VCaP (cell line): ENCODE measurements around the gene JARID2.
"Not testable (repeated sequence)": the region's sequence is repeated elsewhere in the genome, so short reads cannot be mapped to it uniquely, and the experiment has no call there.

Source experiments
- H3K27ac ChIP-seq: fragments of 450-650 bp; 2 replicates; pipeline ENCODE4 v1.5.1; 2017
- TF ChIP-seq, protein P1 (sequence below): fragments of 450-650 bp; conservative IDR thresholded peaks from 2 replicates; pipeline ENCODE4 v1.5.1; 2017; ENCODE audit warnings: mild to moderate bottlenecking, moderate library complexity

The JARID2 gene

DNA sequence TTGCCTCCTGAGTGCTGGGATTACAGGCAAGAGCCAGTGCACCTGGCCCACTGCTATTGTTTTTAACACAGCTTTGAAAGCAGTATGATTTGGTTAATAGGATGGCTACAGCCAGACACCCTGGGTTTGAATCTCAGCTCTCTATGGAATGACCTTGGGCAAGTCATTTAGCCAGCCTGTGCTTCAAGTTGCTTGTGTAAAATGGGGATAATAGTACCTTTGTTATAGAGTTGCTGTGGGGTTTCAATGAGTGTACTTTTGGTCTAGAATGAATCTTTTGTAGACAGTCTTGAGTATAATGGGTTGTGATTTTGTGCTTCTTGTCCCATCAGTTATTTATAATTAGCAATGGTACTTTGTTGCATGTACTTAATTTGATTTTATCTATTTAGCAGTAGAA, 70.9 kb downstream of the JARID2 start:
- H3K27ac ChIP-seq, result no peak overlapping the region
- TF ChIP-seq, protein P1, sequence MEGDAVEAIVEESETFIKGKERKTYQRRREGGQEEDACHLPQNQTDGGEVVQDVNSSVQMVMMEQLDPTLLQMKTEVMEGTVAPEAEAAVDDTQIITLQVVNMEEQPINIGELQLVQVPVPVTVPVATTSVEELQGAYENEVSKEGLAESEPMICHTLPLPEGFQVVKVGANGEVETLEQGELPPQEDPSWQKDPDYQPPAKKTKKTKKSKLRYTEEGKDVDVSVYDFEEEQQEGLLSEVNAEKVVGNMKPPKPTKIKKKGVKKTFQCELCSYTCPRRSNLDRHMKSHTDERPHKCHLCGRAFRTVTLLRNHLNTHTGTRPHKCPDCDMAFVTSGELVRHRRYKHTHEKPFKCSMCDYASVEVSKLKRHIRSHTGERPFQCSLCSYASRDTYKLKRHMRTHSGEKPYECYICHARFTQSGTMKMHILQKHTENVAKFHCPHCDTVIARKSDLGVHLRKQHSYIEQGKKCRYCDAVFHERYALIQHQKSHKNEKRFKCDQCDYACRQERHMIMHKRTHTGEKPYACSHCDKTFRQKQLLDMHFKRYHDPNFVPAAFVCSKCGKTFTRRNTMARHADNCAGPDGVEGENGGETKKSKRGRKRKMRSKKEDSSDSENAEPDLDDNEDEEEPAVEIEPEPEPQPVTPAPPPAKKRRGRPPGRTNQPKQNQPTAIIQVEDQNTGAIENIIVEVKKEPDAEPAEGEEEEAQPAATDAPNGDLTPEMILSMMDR, result no peak

DNA sequence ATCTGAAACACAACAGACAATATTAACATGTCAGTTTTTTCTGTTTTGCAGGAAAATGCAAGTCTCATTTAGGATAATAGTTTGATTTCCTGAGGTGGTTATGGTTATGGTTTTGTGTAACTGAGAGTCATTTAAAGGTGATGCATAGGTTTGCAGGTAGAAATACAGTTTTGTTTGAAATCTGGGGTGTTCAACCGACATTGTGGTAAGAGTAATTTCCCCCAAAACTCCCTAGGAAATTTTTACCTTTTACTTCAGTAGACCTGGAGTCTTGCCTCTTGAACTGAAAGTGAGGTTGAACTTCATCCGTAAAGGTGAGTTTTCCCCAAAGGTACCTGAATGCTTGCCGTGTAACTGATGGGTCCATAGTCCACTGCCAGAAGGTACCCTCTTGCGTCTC, 71.4 kb downstream of the JARID2 start:
- H3K27ac ChIP-seq, result no peak overlapping the region
- TF ChIP-seq, protein P1, result no peak

DNA sequence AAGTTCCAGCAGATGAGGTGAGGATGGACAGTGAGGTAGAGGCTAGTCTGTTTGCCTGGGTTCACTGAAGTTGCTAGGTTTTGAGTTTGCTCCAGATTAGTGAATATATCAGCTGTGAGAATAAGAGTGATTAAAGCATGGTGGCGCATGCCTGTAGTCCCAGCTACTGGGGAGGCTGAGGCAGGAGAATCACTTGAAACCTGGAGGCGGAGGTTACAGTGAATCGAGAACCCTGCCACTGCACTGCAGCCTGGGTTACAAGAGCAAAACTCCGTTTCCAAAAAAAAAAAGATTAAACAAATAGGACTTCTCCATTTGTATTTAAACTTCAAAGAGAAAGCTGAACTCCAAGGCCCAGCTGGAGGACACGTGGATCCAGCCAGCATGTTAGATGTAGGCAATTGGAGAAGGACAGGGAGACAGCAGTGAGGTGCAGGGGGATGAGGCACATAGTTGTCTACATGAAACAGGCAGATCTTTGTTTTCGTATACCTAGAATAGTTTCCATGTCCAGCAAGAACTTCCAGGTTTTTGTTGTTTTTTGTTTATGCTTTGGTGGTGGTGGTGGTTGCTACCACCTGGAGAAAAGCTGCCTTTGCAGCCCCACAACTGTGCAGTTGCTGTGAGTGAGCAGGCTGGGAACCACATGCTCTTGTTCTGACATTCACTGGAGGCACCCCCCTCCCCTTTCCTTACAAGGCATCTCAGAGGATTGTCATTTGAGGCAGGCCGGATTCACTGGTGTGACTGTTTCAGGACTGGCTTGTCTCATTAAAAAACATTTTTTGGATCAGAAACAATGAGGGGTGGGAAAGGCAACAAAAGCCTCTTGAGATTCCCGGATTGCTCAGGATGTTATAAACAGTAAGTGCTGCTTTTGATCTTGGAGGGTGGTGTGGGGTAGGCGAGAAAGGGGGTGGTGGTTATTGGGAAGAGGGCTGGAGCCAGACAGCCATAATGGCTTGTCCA, 72.3 kb downstream of the JARID2 start:
- no peak overlapping the region for H3K27ac ChIP-seq
- TF ChIP-seq, protein P1, result no peak

DNA sequence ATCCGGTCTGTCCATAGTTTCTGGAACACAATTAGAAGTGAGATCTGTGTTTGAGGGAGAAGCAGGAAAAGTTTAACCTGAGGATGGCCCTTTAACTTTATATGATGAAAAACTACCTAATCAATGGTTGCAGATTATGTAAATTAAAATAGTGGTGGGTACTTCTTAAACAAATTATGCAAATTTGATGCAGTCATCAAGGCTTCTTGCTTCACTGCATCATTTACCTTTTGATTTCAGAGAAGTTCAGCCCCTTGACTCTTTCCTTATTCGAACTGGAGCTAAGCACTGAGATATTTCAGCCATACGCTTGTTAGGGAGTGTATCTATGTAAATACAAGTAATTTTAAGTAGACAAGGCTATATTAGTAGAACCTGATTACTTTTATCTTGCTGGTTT, 73.8 kb downstream of the JARID2 start:
- TF ChIP-seq, protein P1, result no peak
- no peak overlapping the region for H3K27ac ChIP-seq

DNA sequence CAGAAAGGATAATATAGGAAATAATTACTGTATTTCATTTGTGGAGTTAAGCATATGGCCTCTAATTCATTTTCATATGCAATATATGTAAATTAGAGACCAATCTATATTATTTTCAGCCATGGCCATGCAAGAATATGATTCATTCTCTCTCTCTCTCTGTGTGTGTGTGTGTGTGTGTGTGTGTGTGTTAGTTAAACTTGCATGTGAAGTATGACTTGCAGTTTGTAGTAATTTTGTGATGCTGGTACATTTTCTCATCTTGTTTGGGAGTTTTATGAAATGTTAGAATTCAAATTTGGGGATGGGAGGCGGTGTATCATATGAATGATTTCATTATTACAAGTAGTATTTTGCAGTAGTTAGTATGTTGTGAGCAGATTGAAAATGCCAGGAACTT, 74.8 kb downstream of the JARID2 start:
- no peak overlapping the region for H3K27ac ChIP-seq
- TF ChIP-seq, protein P1, result no peak

DNA sequence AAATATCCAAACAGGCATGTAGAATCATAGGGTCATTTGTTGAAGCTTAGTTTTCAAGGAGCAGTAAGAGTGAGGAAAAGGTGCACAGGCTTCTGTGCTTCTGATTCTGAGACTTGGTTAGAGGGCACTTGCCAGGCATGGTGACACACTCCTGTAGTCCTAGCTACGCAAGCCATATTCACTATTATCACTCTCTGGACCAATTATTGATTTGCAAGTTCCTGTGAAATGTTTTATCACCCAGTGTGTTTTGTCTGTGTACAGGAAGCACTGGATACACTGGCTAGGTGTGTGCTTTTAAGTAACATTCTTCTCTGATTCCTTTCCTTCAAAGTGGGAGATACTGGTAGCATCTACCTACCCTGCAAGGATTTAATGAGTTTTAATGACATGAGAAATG, 76.3 kb downstream of the JARID2 start:
- TF ChIP-seq, protein P1, result no peak

DNA sequence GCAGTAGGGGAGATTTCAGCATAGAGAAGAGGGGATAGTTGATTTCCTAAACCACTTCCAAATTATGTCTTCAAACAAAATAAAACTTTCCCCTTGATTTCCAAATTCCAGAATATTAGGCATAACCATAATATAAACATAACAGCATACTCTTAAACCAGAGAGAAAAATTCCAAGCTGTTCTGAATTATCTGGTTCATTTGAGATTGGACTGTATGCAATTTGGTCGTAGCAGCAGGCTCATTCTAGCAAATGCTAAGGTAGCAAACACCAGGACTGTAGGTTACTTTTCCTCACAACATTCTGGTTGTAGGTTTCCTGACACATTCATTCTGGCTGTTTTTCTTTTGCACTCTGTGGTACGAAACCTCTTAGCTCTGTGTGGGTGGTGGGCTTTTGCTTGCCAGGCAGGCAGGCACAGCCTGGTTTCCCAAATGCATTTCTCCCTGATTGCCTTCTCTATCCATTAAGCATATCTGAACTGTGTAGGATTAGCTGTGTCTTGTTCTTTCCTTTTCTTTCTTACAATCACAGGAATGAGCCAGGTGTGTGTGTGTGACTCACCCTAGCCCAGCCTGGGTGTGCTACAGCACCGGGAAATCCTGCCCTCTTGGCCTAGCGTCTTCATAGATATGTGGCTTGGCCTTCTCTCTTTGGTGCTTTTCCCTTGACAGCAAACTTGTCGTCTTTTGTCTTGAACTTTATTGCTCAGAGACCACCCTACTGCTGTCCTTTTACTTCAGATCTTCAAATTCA, 77.1 kb downstream of the JARID2 start:
- no peak overlapping the region for H3K27ac ChIP-seq
- TF ChIP-seq, protein P1, result no peak

More for the DNA sequence above, 76.3 kb downstream of the JARID2 start:
- H3K27ac ChIP-seq, result no peak overlapping the region

DNA sequence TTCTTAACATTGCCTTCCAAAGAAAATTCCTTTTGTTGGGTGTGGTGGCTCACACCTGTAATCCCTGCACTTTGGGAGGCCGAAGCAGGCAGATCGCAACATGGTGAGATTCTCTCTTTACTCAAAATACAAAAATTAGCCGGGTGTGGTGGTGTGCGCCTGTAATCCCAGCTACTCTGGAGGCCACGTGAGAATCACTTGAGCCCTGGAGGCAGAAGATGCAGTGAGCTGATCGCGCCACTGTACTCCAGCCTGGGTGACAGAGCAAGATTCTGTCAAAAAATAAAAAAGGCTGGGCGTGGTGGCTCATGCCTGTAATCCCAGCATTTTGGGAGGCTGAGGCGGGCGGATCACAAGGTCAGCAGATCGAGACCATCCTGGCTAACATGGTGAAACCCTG, 77.7 kb downstream of the JARID2 start:
- not testable (repeated sequence) for H3K27ac ChIP-seq
